IPS DF 19.7 (cell line): ENCODE measurements around the gene WNT7B.

Experiments used
- DNase-seq: peaks from one replicate; pipeline ENCODE4 v3.0.0-alpha.2; 2013; ENCODE audit warnings: low read depth, low spot score

Gene WNT7B

GRCh38 chr22:45928726-45929368 lies 48.1 kb downstream of the WNT7B start:
- no peak for DNase-seq

- no peak for DNase-seq
These were observed 49.9 kb downstream of the WNT7B start for GRCh38 chr22:45927059-45927458.

- no peak for DNase-seq
These were observed 50.5 kb downstream of the WNT7B start for GRCh38 chr22:45926433-45926832.

- DNase-seq = no peak
These were observed 51.1 kb downstream of the WNT7B start for GRCh38 chr22:45925811-45926351.

GRCh38 chr22:45923835-45924234 lies 53.1 kb downstream of the WNT7B start:
- DNase-seq = no peak

- DNase-seq = no peak
These were observed 53.8 kb downstream of the WNT7B start for GRCh38 chr22:45923212-45923611.

- DNase-seq = no peak
These were observed 54.3 kb downstream of the WNT7B start for GRCh38 chr22:45922661-45923060.

- DNase-seq = no peak
These were observed 54.7 kb downstream of the WNT7B start for GRCh38 chr22:45922256-45922655.

GRCh38 chr22:45919504-45920286 lies 57.3 kb downstream of the WNT7B start:
- no peak for DNase-seq

GRCh38 chr22:45918459-45919370 lies 58.2 kb downstream of the WNT7B start:
- DNase-seq = no peak

- DNase-seq = no peak
These were observed 59.1 kb downstream of the WNT7B start for GRCh38 chr22:45917700-45918458.

GRCh38 chr22:45917146-45917545 lies 59.8 kb downstream of the WNT7B start:
- no peak for DNase-seq

- no peak for DNase-seq
These were observed 60.4 kb downstream of the WNT7B start for GRCh38 chr22:45916515-45916914.

- DNase-seq = no peak
These were observed 61.1 kb downstream of the WNT7B start for GRCh38 chr22:45915841-45916240.

GRCh38 chr22:45915151-45915550 lies 61.8 kb downstream of the WNT7B start:
- DNase-seq = no peak

- DNase-seq = no peak
These were observed 62.7 kb downstream of the WNT7B start for GRCh38 chr22:45914309-45914708.

- no peak for DNase-seq
These were observed 64.1 kb downstream of the WNT7B start for GRCh38 chr22:45912910-45913309.

- DNase-seq = no peak
These were observed 65.2 kb downstream of the WNT7B start for GRCh38 chr22:45911601-45912271.

GRCh38 chr22:45910928-45911467 lies 66.0 kb downstream of the WNT7B start:
- no peak for DNase-seq

GRCh38 chr22:45908961-45909360 lies 68.0 kb downstream of the WNT7B start:
- no peak for DNase-seq
